ENCODE measurements around the gene FIS1. TPM values are rescaled to one million over a fixed set of nuclear protein-coding genes. Genes with fewer than 3 reads are reported as not detected.
A peak's percentile ranks its signal among the peaks of the same experiment; 100 is the strongest.
"Not testable (repeated sequence)": the region's sequence is repeated elsewhere in the genome, so short reads cannot be mapped to it uniquely, and the experiment has no call there.

Gene FIS1
- 127 and 136 TPM in 2 replicates for total RNA-seq

DNA sequence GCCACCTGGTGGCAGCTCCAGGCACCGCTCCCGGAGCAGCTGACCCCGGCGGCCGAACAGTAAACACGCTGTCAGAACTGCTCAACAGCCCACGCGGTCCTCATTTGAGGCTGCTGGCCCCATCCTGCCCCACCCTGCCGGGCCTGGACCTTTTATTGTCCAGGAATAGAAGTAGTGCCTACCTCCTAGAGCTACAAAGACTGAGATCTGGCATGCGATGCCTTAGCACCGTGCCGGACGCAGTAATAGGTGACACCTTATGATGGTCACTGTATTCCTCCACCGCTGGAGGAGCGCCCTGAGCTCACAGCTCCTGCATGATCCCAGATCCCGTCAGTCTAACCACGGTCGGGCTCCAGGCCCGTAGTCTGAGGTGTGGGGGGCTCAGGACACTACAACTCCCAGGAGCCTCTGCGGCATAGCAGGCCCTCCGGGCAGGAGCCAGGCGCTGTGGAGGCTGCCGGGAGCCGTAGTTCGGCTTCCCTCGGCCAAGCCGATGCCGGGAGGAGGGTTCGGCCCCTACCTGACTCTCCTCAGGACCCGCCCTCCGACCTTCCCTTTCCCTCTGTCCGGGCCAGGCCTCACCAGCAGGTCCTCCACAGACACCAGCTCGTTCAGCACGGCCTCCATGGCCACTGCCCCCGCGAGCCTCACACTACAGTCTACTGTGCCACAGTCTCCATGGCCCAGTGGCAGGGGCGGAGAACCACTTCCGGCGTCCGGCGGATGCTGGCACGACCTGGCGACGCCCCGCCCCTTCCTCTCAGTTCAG is at the start of gene FIS1:
Gene FIS1 (minus strand): TSS at position 707 of the 772 bp plus-strand sequence. CDS start 77 bp downstream, at position 630.
- H3K4me1 Mint-ChIP-seq, result peaks cover 16% of the 10 kb centered on the region
- peak; percentile 98 for DNase-seq
- H3K9me3 Mint-ChIP-seq, result no peaks in the 10 kb centered on the region
- H3K27ac Mint-ChIP-seq, result peak within 1 kb of the TSS; percentile 94
- intact Hi-C loops (cut with micrococcal nuclease), result loop anchor here (1.0 to 2.0 kb wide), 4 partner anchors 8 to 90 kb away; partner anchors contain the start of genes AP1S1 and ZNHIT1
- H3K36me3 Mint-ChIP-seq (ENCODE audit: low read depth), result peaks cover 29% of the 10 kb centered on the region
- peak within 1 kb of the TSS; percentile 97 for H3K4me3 Mint-ChIP-seq
- no peaks in the 10 kb centered on the region for H3K27me3 Mint-ChIP-seq

DNA sequence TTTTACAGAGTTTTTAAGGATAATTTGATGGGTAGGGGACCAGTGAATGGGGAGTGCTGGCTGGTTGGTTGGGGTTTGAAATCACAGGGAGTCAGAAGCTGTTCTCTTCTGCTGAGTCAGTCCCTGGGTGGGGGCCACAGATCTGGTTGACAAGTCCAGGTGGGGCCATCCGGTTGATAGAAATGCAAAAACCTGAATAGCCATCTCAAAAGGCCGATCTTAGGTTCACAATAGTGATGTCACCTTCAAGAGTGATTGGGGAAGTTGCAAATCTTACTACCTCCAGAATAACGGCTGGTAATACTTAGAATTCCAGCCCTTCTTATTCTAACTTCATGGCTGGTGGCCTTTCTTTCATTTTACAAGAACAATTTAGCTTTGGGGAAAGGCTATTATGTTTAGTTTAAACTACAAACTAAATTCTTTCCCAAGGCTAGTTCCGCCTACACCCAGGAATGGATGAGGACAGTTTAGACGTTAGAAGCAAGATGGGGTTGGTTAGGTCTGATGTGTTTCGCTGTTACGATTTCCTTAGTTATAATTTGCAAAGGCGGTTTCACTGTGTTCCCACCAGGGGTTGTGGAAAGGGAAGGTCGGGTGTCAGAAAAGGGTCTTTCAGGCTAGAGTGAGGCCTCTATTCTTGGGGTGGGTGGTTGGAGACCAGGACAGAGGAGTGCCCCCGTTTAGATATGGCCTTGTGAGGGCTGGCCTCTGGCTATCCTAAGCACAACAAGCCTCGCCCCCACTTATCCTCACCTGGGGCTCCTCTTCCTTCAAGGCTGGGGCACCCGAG is 49.4 kb upstream of the FIS1 start:
- no peaks in the 10 kb centered on the region for H3K36me3 Mint-ChIP-seq (ENCODE audit: low read depth)
- no peak overlapping the region for H3K4me3 Mint-ChIP-seq
- intact Hi-C loops (cut with micrococcal nuclease), result no loop called here
- DNase-seq, result no peak
- no peaks in the 10 kb centered on the region for H3K9me3 Mint-ChIP-seq
- no peak overlapping the region for H3K27ac Mint-ChIP-seq
- H3K4me1 Mint-ChIP-seq, result peaks cover 9% of the 10 kb centered on the region
- peaks cover 25% of the 10 kb centered on the region for H3K27me3 Mint-ChIP-seq

DNA sequence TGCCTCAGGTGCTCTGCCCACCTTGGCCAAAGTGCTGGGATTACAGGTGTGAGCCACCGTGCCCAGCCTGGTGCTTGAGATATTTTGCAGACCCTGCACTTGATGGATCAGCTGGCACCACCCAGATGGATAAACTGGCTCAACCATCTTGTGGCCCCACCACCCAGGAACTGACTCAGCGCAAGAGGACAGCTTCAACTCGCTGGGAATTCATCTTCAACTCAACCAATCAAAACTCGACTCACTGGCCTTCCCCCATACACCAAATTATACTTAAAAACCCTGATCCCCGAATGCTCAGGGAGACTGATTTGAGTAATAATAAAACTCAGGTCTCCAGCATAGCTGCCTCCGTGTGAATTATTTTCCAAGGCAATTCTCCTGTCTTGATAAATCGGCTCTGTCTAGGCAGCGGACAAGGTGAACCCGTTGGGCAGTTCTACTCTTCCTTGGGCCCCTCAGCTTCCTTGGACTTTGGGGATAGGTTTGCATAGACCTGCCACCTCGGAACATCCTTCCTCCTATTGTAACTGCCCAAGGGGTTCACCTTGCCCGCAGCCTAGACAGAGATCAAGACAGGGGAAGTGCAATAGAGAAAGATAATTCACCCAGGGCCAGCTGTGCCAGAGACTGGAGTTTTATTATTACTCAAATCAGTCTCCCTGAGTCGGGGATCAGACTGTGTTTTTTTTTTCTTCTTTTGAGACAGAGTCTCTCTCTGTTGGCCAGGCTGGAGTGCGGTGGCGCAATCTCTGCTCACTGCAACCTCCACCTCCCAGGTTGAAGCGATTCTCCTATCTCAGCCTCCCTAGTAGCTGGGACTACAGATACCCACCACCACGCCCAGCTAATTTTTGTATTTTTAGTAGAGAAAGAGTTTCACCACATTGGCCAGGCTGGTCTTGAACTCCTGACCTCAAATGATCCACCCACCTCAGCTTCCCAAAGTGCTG is 48.5 kb upstream of the FIS1 start:
- DNase-seq; H3K9me3 Mint-ChIP-seq; H3K36me3 Mint-ChIP-seq (ENCODE audit: low read depth); H3K4me3 Mint-ChIP-seq; H3K27ac Mint-ChIP-seq; intact Hi-C loops (cut with micrococcal nuclease); H3K4me1 Mint-ChIP-seq: not testable (repeated sequence)
- H3K27me3 Mint-ChIP-seq, result peaks cover 27% of the 10 kb centered on the region

DNA sequence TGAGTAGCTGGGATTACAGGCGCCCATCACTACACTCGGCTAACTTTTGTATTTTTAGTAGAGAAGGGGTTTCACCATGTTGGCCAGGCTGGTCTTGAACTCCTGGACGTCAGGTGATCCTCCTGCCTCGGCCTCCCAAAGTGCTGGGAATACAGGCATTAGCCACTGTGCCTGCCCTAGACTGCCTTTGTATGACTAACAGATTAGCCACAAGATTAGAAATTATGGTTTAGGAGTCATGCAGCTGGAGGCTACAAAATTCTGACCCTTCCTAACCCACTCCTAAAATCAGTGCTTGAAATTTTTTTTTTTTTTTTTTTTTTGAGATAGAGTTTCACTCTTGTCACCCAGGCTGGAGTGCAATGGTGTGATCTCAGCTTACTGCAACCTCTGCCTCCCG is 47.7 kb upstream of the FIS1 start:
- H3K9me3 Mint-ChIP-seq; H3K4me1 Mint-ChIP-seq; H3K27ac Mint-ChIP-seq; intact Hi-C loops (cut with micrococcal nuclease); H3K36me3 Mint-ChIP-seq (ENCODE audit: low read depth); H3K4me3 Mint-ChIP-seq; DNase-seq: not testable (repeated sequence)
- peaks cover 26% of the 10 kb centered on the region for H3K27me3 Mint-ChIP-seq

DNA sequence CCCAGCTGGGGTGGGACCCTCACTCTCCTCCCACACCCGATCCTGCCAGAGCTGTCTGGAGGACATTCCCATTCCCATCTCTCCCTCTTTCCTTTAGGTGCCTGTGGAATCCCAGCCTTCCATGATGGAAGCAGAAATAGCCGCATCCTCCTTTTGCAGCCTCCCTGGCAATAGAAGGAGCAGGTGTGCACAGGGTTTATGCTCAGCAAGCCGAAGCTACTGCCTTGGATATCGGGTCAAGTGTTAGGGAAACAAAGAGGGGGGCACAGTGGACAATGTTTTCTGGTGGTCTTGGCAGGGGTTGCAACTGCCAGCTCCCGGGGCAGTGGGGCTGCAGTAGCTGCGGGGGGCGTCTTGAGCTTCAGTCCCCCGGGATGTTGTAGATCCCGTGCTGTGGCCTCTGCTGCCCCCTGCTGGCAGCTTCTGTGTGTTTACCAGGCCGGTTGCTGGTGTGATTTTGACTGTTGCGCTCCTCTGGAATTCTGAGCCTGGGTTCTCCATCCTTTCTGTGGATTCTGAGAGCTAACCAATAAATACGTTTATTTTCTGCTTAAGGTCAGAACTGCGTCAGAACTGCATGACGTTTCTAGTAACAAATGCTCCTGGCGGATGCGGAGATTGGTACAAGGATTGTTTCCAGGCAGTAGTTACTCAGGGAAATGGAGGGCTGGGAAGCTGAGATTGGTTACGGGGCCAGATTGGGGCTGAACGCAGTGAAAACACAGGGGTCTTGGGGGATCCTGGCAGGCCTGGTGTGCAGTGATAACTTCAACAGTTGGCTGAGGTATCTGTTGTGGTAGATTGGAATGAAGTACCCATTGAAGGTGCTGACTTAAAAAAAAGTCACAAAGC is 45.5 kb upstream of the FIS1 start:
- peak; percentile 88 for DNase-seq
- peaks cover 27% of the 10 kb centered on the region for H3K27me3 Mint-ChIP-seq
- H3K27ac Mint-ChIP-seq; H3K4me3 Mint-ChIP-seq; H3K9me3 Mint-ChIP-seq; H3K36me3 Mint-ChIP-seq (ENCODE audit: low read depth); intact Hi-C loops (cut with micrococcal nuclease): not testable (repeated sequence)
- H3K4me1 Mint-ChIP-seq, result peaks cover 14% of the 10 kb centered on the region

DNA sequence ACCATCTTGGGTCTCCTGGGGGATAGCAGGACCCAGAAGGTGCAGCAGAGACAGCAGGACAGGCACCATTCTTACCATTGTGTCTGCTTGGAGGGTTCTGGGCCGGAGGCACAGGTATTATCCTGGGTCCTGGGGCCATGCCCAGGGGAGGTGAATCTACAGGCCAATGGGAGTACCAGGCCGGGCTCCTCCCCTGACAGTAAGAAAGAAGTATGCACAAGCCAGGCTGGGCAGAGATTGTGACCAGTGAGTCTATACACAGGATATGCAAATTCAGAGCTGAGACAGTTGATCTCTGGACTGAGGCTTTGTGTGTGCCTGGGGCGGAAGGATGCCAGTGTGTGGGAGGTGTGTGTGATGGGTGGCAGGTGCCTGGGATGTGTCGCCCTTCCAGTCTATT is 44.8 kb upstream of the FIS1 start:
- DNase-seq; H3K9me3 Mint-ChIP-seq; H3K4me3 Mint-ChIP-seq; H3K27ac Mint-ChIP-seq; H3K36me3 Mint-ChIP-seq (ENCODE audit: low read depth): not testable (repeated sequence)
- Mint-ChIP-seq H3K27me3 (peaks cover 27% of the 10 kb centered on the region), H3K4me1 (peaks cover 14% of the 10 kb centered on the region)
- intact Hi-C loops (cut with micrococcal nuclease), result loop anchor here (10.0 kb wide), 1 partner anchor 75 kb away; the partner anchor contains the start of genes PLOD3 and ZNHIT1

DNA sequence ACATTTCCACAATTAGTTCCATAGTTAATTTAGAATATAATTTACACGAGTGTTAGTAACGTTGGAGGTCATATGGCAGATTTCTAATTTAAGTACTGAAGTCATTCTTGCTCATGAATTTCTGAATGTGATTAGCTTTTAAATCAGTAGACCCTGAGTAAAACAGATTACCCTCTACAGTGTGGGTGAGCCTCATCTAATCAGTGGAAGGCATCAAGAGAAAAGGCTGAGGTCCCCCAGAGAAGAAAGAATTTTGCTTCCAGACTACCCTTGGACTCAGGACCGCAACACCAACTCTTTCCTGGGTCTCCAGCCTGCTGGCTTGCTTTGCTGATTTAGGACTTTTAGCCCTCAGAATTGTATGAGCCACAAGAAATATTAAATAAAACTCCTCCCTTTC is 43.6 kb upstream of the FIS1 start:
- Mint-ChIP-seq H3K36me3 (ENCODE audit: low read depth) (no peaks in the 10 kb centered on the region), H3K4me3 (no peak overlapping the region), H3K9me3 (no peaks in the 10 kb centered on the region), H3K4me1 (peaks cover 14% of the 10 kb centered on the region), H3K27me3 (peaks cover 23% of the 10 kb centered on the region), H3K27ac (no peak overlapping the region)
- intact Hi-C loops (cut with micrococcal nuclease), result loop anchor here (10.0 kb wide), 1 partner anchor 74 kb away; the partner anchor contains the start of genes PLOD3 and ZNHIT1
- no peak for DNase-seq

DNA sequence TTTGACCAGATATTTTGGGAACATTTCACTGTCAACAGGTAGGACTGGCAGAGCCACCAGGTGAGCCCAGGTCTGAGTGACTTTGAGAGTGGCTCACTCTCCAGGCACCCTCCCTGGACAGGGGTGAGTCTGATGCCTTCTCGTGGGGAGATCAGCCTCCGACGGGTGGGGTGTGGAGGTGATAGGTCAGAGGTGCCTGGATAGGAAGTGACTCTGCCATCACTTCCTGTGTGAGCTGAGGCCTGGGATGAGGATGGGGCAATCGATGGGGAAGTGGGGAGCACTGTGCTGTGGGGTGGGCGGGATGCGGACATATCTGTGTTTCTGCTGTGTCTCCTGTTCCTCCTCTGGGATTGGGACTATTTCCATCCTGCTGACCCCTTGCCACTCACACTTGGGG is 42.2 kb upstream of the FIS1 start:
- DNase-seq, result no peak
- H3K27ac Mint-ChIP-seq, result no peak overlapping the region
- no peaks in the 10 kb centered on the region for H3K9me3 Mint-ChIP-seq
- no peak overlapping the region for H3K4me3 Mint-ChIP-seq
- intact Hi-C loops (cut with micrococcal nuclease), result loop anchor here (10.0 kb wide), 1 partner anchor 72 kb away; the partner anchor contains the start of genes PLOD3 and ZNHIT1
- H3K36me3 Mint-ChIP-seq (ENCODE audit: low read depth), result no peaks in the 10 kb centered on the region
- H3K4me1 Mint-ChIP-seq, result peaks cover 14% of the 10 kb centered on the region
- peaks cover 19% of the 10 kb centered on the region for H3K27me3 Mint-ChIP-seq

DNA sequence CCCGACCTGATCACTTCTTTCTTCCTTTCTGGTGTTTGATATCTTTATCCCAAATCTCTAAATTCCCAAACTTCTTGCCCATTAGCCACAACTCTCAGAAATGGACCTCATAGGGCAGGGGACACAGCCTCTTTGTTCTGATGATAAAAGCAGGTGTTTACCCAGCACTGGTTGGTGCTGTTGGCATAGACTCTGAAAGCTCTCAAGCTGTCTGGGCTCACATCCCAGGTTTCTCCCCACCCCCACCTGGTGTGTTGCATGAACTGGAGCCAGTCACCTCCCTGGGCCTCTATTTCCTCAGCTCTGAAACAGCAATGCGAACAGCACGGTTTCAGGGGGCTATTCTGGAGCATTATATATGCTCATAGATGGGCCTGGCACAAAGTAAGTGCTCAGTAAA is 41.0 kb upstream of the FIS1 start:
- H3K36me3 Mint-ChIP-seq (ENCODE audit: low read depth); H3K4me3 Mint-ChIP-seq; DNase-seq; H3K9me3 Mint-ChIP-seq; H3K27ac Mint-ChIP-seq: not testable (repeated sequence)
- peaks cover 14% of the 10 kb centered on the region for H3K4me1 Mint-ChIP-seq
- peaks cover 17% of the 10 kb centered on the region for H3K27me3 Mint-ChIP-seq
- intact Hi-C loops (cut with micrococcal nuclease), result loop anchor here (10.0 kb wide), 1 partner anchor 71 kb away; the partner anchor contains the start of genes PLOD3 and ZNHIT1

DNA sequence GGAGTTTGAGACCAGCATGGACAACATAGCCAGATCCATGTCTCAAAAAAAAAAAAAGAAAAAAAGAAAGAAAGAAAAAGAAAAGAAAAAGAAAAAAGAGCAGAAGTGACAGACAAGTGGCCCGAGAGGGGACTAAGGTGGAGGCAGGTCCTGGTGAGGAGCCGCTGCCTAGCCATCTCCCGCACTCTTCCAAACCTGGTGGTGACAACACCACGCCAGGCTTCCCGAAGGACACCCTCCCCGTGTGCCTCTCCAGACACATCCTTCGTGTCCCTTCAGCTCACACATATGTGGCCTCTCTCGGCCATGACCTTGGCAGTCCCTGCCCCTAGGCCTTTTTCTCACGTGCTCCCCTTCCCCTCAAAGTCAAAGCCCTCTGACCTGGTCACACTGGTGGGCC is 40.3 kb upstream of the FIS1 start:
- H3K4me3 Mint-ChIP-seq, result no peak overlapping the region
- intact Hi-C loops (cut with micrococcal nuclease), result loop anchor here (10.0 kb wide), 1 partner anchor 70 kb away; the partner anchor contains the start of genes PLOD3 and ZNHIT1
- no peak overlapping the region for H3K27ac Mint-ChIP-seq
- no peaks in the 10 kb centered on the region for H3K9me3 Mint-ChIP-seq
- H3K4me1 Mint-ChIP-seq, result peaks cover 7% of the 10 kb centered on the region
- H3K27me3 Mint-ChIP-seq, result peaks cover 13% of the 10 kb centered on the region
- DNase-seq, result no peak
- H3K36me3 Mint-ChIP-seq (ENCODE audit: low read depth), result no peaks in the 10 kb centered on the region

DNA sequence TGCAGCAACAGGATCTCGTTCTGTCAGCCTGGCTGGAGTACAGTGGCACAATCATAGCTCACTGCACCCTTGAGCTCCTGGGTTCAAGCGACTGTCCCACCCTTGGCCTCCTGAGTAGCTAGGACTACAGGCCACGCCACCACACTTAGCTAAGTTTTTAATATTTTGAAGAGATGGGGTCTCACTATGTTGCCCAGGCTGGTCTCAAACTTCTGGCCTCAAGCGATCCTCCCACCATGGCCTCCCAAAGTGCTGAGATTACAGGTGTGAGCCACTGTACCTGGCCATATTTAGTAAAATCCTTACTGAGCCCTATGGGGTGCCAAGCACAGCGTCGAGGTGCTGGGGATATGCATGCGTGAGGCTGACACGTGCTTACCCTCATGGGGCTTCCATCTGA is 36.0 kb upstream of the FIS1 start:
- not testable (repeated sequence) for H3K27me3 Mint-ChIP-seq; H3K4me1 Mint-ChIP-seq; H3K4me3 Mint-ChIP-seq; H3K27ac Mint-ChIP-seq; DNase-seq; H3K9me3 Mint-ChIP-seq; H3K36me3 Mint-ChIP-seq (ENCODE audit: low read depth)
- intact Hi-C loops (cut with micrococcal nuclease), result loop anchor here (10.0 kb wide), 1 partner anchor 66 kb away; the partner anchor contains the start of genes PLOD3 and ZNHIT1

DNA sequence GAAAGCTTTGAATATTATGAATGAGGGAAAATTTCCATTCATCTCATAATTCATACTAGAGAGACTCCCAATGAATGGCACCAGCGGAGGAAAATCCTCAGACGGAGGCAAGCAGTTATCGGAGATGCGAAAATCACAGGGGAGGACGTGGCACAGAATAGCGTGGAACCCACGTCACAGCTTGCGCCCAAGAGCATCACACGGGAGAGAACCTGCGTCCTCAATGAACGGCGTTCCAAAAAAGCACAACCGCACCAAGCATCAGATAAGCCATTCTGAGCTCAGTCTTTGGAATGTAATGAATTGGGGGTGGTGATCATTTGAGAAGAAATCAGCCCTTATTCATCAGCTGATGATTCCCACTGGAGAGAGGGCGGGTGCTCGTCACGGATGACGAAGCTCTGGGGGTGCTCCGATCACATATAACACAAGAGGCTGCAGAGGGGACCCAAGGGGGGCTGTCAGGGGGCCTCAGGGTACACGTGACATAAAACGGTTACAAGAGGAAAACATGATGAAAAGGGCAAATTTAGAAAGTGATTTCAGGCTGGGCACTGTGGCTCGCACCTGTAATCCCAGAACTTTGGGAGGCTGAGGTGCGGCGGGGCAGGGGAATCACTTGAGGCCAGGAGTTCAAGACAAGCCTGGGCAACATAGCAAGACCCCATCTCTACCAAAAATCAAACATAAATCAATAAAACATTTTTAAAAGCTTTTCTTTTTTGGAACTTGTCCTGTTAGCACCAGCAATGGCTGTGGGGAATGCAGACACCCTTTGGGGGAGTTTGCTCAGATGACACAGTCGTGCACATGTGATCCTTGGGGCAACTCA is 33.8 kb upstream of the FIS1 start:
- H3K27me3 Mint-ChIP-seq, result peaks cover 3% of the 10 kb centered on the region
- no peak for DNase-seq
- no peaks in the 10 kb centered on the region for H3K9me3 Mint-ChIP-seq
- no peaks in the 10 kb centered on the region for H3K36me3 Mint-ChIP-seq (ENCODE audit: low read depth)
- H3K27ac Mint-ChIP-seq, result no peak overlapping the region
- no peak overlapping the region for H3K4me3 Mint-ChIP-seq
- no peaks in the 10 kb centered on the region for H3K4me1 Mint-ChIP-seq
- intact Hi-C loops (cut with micrococcal nuclease), result no loop called here
